NCI-H1417 (cell line): ENCODE data around the gene FAM9C.

ENCODE experiments used
- DNase-seq, 3 experiments: peaks; one replicate each; lab custom pipeline; 2025; lab: John Stamatoyannopoulos, UW

FAM9C gene

GRCh38 chrX:13007519-13008188 is 36.8 kb downstream of the FAM9C start:
- peak in 2 of 3 experiments; percentile 34 to 59 for DNase-seq

GRCh38 chrX:13005661-13006473 is 38.6 kb downstream of the FAM9C start:
- no peak for DNase-seq

GRCh38 chrX:13001961-13002671 is 42.3 kb downstream of the FAM9C start:
- peak in 1 of 3 experiments; percentile 16 for DNase-seq

GRCh38 chrX:13001097-13001496 is 43.3 kb downstream of the FAM9C start:
- DNase-seq: no peak

- DNase-seq: no peak
Measured at GRCh38 chrX:13000301-13000811, 44.1 kb downstream of the FAM9C start.

GRCh38 chrX:12999422-12999821 is 45.0 kb downstream of the FAM9C start:
- no peak for DNase-seq

- no peak for DNase-seq
Measured at GRCh38 chrX:12997906-12998687, 46.3 kb downstream of the FAM9C start.

- DNase-seq: no peak
Measured at GRCh38 chrX:12996934-12997435, 47.4 kb downstream of the FAM9C start.

- DNase-seq: no peak
Measured at GRCh38 chrX:12994321-12994720, 50.1 kb downstream of the FAM9C start.

- no peak for DNase-seq
Measured at GRCh38 chrX:12993826-12994225, 50.6 kb downstream of the FAM9C start.

- no peak for DNase-seq
Measured at GRCh38 chrX:12992544-12993118, 51.8 kb downstream of the FAM9C start.

- no peak for DNase-seq
Measured at GRCh38 chrX:12991575-12991974, 52.8 kb downstream of the FAM9C start.

GRCh38 chrX:12989461-12989860 is 55.0 kb downstream of the FAM9C start:
- DNase-seq: no peak

- DNase-seq: peak in 2 of 3 experiments; percentile 26 to 69
Measured at GRCh38 chrX:12988797-12989196, 55.6 kb downstream of the FAM9C start.

- no peak for DNase-seq
Measured at GRCh38 chrX:12987900-12988594, 56.4 kb downstream of the FAM9C start.

GRCh38 chrX:12987340-12987739 is 57.1 kb downstream of the FAM9C start:
- no peak for DNase-seq

GRCh38 chrX:12986886-12987285 is 57.5 kb downstream of the FAM9C start:
- DNase-seq: no peak

- no peak for DNase-seq
Measured at GRCh38 chrX:12986164-12986779, 58.1 kb downstream of the FAM9C start.
